HG02884 (cell line): Measurements from ENCODE around the gene CABP2.
A peak's percentile ranks its signal among the peaks of the same experiment; 100 is the strongest.

ENCODE experiments used
- ATAC-seq: cut with Tn5 transposase; IDR thresholded peaks from one replicate; pipeline ENCODE4 v1.9.1; 2021; ENCODE audit warnings: mild to moderate bottlenecking, moderate library complexity; ENCODE audit not compliant: unreplicated experiment

The CABP2 gene

DNA sequence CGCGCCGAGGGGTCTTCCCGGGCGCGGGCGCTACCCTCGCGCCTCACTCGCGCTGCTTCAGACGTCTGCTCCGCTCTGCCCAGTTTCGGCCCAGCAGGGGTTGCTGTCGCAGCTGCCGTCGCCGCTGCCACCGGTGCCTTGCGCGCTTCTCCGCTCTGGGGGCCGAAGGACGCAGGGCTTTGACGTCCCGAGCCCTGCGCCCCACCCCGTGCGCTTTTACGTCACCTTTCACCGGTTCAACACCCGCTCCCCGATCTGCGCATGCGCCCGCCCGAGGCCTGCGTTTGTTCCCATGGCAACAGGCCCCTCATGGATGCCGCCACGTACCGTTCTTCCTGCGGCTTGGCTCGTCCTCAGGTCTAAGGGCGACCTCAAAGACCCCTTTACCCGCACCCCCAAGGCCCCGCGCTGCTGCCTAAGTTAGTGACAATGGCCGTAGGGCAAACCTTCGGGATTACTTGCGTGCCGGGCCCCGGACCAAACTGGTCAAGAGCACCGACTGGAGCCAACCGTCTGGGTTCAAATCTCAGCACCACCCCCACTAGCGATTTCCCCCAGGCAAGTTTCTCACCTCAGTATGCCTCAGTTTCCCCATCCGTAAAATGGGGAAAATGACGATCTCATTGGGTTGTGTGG lies 14.6 kb downstream of the CABP2 start:
- ATAC-seq, result peak; percentile 45

DNA sequence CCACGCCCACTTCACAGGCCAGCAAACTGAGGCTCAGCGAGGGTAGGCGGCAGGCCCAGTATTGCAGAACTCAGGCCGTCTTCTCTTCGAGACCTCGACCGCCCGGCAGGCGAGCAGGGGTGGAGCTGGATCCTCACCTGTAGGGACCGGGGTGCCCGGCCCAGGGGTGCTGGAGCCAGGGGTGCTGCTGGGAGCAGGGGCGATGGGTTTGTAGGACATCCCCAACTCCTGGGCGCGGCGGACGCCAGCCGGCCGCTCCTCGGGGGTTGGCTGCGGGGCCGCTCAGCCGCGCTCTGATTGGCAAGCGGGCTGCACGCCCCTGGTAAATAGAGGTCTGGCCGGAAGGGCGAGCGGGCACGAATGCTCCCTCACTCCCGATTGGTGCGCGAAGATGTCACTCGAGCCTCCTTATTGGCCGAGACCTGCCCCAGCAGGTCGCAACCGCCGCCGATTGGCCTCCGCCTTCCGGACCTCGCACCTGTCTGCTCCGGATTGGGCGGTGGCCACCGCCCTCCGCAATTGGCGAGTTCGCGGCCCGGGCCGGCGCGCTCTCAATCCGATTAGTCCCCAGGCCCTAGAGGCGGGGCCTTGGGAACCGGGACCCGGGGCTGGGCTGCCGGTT lies 15.3 kb downstream of the CABP2 start, which contains the start of gene CDK2AP2:
Gene CDK2AP2, minus strand, starts transcription at position 299 of the 622 bp plus-strand sequence. Its CDS starts 80 bp downstream, at position 219.
- peak; percentile 72 for ATAC-seq

- ATAC-seq, result no peak
Observed at GRCh38 chr11:67507242-67507863, 15.9 kb downstream of the CABP2 start.

DNA sequence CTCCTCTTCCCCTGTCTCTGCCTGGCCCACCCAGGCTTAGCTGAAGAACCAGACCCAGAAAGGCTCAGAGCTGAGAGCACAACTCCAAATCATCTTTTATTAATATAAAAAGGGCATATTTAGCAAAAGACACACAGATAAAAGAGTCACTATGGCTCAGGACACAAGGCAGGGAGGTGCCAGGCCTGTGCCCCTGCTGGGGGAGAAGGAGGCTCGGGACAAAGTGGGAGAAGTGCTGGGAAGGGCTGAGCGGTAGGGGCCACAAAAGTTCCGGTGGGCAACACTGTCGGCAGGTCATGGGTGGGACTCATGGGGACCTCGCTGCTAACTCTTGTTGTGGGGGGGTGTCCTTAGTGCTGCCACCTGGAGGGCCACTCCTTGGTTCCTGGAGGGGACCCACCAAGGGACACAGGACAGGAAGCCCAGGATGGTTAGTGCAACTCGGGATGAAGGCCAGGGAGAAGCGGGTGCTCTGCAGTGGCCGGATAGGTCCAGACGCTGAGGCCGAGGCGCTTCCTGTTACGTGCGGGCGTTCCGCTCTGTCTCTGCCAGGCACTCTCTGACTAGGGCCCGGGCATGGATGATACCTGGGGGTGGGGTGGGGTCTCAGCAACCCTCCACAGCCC lies 16.7 kb downstream of the CABP2 start:
- no peak for ATAC-seq

DNA sequence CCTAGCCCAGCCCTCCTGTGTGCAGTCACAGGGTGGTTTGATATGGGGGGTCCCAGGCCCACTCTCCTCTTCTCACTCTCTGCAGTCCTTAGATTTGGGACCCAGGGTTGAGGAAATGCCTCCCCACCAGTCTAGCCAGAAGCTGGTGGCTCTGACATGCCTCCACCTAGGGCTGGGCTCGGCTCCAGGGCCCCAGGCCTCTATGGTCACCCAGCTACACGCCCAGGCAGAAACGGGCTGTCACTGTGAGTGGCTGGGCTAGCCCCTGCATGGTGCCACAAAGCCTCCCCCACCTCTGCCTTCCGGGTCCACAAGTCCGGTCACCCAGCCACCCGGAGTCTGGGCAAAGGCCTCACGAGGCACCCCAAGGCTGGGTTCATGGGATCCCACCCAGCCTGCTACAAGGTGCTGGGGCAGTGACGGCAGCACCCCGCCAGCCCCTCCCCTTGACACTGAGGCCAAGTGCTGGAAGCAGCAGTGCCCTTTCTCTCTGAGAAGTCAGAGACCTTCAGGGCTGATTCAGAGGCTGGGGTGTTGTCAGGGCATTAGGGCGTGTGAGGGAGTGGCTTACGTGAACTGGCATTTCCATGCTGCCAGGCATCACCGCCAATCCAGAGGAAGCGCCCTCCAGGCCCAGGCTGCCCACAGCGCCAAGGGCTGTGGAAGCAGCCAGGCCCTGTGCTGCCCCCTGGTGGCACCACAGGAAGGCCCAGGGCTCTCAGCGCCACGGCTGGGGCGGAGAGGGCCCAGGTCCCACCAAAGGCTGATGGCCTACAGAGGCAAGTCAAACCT lies 17.4 kb downstream of the CABP2 start:
- ATAC-seq, result no peak

- no peak for ATAC-seq
Observed at GRCh38 chr11:67504950-67505581, 18.2 kb downstream of the CABP2 start, which contains the start of gene PITPNM1. PITPNM1 (minus strand) TSS chr11:67505363; CDS start chr11:67504180, 1,183 bp downstream.

DNA sequence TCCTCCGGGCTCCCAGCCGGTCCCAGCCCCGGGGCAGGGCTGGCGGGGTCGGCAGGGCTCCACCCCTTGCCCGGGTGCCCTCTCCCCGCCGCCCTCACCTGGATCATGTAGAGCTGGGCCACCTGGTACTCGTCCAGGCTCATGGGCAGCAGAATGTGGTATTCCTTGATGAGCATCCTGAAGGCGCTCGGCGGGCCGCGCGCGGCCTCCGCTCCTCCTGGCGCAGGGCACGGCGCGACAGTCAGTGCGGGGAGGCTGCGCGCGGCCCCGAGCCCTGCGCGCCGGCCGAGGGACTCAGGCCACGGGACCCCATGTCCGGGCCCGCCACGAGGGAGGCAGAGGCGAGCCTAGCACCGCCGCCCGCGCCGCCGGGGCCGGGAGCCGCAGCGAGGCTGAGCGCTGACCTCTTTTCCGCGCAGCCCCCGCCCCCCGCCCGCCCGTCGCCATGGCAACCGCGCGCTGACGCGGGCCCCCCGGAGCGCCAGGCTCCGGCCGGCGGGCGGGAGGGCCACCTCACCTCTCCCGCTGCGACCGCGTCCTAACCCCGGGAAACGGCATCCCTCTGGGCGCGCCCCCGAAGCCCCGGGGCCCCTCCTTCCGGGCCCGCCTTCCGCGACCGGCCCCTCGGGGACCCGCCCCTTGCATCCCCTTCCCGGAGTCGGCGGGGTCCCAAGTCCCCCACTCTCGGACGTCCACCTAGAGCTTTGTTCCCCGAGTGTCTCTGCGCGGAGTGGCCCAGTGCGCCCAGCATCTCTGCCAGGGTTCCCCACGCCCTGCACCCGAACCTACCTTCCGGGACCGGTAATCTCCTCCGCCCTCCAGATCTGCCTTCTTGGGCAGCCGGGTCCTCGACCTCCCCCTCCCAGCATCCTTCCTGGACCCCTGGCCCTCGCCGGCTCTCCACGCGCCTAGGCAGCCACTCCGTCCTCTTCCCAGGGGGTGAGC lies 19.0 kb downstream of the CABP2 start:
- ATAC-seq, result no peak

DNA sequence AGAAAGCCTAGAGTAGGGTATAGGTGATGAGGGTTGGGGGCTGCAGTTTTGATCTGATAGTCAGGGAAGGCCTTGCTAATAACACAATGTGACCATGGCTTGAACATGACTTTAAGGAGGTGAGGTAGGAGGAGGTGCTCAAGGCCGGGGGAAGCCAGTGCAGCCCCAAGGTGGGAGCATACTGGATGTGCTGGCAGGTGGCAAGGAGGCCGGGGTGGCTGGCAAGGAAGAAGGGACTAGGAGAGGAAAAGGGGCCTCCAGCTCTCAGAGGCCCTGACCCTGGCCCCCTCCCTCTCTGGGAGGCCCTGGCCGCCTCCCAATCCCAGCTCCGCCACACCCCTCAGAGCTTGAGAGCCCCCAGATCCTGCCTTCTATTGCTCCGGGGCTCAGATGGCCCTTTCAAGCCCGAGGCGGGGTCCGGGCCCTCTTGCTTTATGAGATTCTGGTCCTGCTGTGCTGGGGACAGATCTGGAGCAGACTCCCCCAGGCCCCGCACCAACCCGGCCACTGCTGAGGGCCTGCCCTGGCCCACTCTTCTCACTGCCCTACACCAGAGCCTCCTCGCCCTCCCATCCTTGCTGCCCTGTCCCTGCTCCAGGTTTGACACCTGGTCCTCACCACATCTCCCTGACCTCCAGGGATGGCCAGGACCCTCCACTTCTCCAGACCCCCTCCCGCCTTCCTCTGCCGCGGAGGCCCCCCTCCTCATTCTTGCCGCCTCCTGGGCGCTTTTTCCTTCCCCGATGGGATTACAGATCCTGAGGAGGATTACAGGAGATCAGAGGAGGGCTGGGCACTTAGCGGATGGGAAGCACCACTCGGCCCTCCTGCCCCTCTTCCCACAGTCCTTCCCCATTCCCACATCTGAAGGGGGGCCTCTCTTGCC lies 19.9 kb downstream of the CABP2 start:
- ATAC-seq, result no peak

- ATAC-seq, result no peak
Observed at GRCh38 chr11:67502328-67502979, 20.8 kb downstream of the CABP2 start.

DNA sequence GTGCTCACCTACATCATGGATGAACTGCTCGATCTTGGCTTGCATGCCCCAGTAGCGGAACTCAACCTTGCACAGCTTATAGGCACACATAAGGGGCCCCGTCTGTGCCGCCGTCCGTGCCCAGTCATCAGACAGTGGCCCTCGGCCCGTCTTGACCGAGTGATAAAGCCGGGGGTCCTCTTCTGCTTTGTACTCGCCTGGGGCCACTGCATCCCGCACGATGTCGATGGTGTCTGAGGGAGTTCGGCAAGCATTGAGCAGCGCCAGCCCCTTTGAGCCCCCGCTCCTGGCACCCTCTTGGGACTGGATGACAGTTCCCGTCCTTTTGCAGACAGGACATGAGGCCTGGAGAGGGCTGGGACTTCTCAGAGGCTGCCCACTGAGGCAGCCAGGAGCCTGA lies 21.4 kb downstream of the CABP2 start:
- ATAC-seq, result no peak

DNA sequence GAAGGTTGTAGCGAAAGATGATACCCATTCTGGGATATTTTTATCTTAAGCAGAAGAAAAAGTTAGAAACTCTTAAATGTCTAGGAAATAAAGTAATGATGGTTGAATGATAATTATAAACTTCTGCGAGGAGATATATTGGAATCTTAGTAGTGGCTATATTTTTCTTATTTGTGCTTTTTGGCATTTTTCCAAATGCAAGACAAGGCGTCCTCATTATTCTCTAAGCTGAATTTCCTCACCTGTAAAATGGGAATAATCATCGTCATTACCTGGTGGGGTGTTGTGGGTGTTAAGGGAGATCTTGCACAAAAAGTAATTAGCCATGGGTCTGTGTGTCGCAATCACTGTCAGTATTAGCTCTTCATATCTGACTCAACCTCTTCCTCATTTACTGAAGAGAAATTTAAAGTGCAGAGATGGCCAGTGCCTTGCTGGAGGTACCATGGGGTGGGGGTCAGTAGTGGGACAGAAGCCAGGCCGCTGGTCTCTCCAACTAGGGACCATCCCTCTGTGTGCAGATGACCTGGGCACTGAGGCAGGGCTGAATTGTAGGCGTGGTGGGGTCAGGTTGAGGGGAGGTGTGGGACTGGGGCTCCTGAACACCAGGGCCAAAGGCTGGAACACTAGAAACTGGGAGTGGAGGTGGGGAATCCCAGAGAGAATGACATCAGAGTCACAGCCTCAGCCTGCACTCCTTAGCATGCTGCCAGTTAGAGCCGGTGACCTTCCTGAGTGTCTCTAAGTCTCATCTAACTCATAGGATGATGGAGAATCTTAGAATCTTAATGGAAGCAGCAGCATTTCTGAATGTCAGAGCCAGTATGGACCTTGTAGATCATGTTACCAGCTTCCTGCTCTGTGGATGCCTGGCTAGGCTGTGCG lies 22.2 kb downstream of the CABP2 start:
- ATAC-seq, result no peak

- ATAC-seq, result no peak
Observed at GRCh38 chr11:67500484-67500821, 22.8 kb downstream of the CABP2 start.

GRCh38 chr11:67499808-67500483 lies 23.3 kb downstream of the CABP2 start:
- no peak for ATAC-seq

DNA sequence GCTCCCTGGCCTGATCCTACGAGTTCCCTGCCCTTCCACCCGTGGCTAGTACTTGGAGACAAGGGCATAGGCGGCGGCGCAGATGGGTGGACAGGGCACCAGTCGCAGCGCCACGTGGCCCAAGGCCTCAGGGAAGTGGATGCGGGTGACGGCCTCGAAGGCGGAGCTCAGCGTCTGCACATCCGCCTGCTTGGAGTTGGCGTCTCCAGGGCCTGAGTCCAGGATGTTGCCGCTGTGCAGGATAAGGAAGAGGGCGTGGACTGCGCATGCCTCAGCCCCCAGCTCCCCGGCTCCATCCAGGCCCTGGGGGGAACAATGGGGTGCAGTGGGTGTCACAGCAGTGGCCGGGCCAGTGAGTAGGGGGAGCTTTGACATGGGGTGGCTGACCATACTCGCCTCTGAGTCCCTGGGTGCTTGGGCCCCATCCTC lies 24.7 kb downstream of the CABP2 start:
- ATAC-seq, result no peak

DNA sequence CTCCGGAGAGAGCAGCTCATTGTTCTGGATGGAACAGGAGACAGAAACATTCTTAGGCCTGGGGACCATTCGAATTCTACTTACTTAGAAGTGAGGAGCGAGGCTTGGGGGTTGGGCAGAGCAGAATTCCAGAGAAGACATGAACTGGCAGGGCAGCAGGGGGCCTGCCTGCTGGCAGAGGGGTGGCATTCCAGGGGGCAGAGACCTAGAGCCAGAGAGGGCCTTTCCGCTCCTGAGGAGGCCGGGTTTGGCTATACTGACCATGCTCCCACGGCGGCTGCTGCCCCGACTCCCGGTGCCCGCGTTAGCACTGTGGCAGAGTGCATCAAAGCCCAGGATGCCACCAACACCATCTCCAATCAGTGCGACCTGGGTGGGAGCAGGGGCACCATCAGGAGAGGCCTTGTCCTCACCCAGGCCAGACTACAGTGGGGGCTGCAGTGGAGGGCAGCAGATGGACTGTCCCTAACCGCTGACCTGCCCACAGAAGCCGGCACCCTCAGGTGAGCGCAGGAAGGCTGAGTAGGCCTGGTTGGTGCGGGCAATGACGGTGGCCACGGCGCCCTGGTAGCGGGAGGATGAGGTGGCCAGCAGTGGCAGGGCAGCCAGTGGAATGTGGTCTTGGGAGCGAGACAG lies 25.5 kb downstream of the CABP2 start:
- no peak for ATAC-seq

GRCh38 chr11:67496113-67496512 lies 27.1 kb downstream of the CABP2 start:
- ATAC-seq, result no peak
